Measurements from ENCODE around the gene UROS.

Gene UROS

GRCh38 chr10:125762692-125763648 is 60.1 kb downstream of the UROS start:
- DNase-seq (ENCODE audit: low read depth) = no peak

GRCh38 chr10:125761961-125762360 is 61.1 kb downstream of the UROS start:
- DNase-seq (ENCODE audit: low read depth) = no peak

GRCh38 chr10:125757742-125758141 is 65.3 kb downstream of the UROS start:
- no peak for DNase-seq (ENCODE audit: low read depth)

GRCh38 chr10:125756853-125757487 is 66.1 kb downstream of the UROS start:
- DNase-seq (ENCODE audit: low read depth) = no peak

- no peak for DNase-seq (ENCODE audit: low read depth)
Observed at GRCh38 chr10:125756196-125756595, 66.9 kb downstream of the UROS start.

- DNase-seq (ENCODE audit: low read depth) = no peak
Observed at GRCh38 chr10:125747417-125747816, 75.6 kb downstream of the UROS start.

- no peak for DNase-seq (ENCODE audit: low read depth)
Observed at GRCh38 chr10:125744909-125745308, 78.1 kb downstream of the UROS start.

- no peak for DNase-seq (ENCODE audit: low read depth)
Observed at GRCh38 chr10:125742465-125742864, 80.6 kb downstream of the UROS start.

- DNase-seq (ENCODE audit: low read depth) = no peak
Observed at GRCh38 chr10:125739994-125740679, 82.9 kb downstream of the UROS start.

All from CMK (cell line).